GM12878 (cell line): Measurements from ENCODE around the gene PAIP1. TPM values are rescaled to one million over a fixed set of nuclear protein-coding genes. Genes with fewer than 3 reads are reported as not detected.

Experiments used
- ATAC-seq: fragments of 200-7000 bp; cut with Tn5 transposase; 3 replicates; pipeline ENCODE4 v1.9.1; 2020; ENCODE audit warnings: mild to moderate bottlenecking, moderate library complexity
- BruUV-seq: library from RNA; stranded (reverse); fragments of 400-500 nt; replicated peaks from 2 replicates; lab custom pipeline; 2021; lab: Mats Ljungman, UMichigan
- CTCF ChIA-PET: fragments of 300-600 bp; sonication (Branson Sonifier 250); formaldehyde crosslinking; extraction: SDS; loops from one replicate; lab custom pipeline; 2021; ENCODE audit warnings: inconsistent platforms; lab: Yijun Ruan, JAX
- POLR2A ChIA-PET: fragments of 350-600 bp; formaldehyde crosslinking; extraction: SDS; loops from one replicate; lab custom pipeline; 2021; ENCODE audit warnings: inconsistent platforms; lab: Charles Lee
- RAD21 ChIA-PET: fragments of 300-600 bp; sonication (Branson Sonifier 250); formaldehyde crosslinking; loops from one replicate; lab custom pipeline; 2023; ENCODE audit warnings: antibody characterized with exemption; ENCODE audit not compliant: unreplicated experiment; lab: Charles Lee
- SMC1A ChIA-PET: fragments of 300-600 bp; sonication (Branson Sonifier 250); formaldehyde crosslinking; loops from one replicate; lab custom pipeline; 2023; ENCODE audit not compliant: unreplicated experiment, uncharacterized antibody; lab: Charles Lee
- DNase-seq: peaks from one replicate; pipeline ENCODE4 v3.0.0-alpha.2; 2011; ENCODE audit warnings: low read depth, low spot score
- FAIRE-seq: peaks from 3 replicates; lab custom pipeline; 2011; peaks lifted over from hg19 to GRCh38; lab: Jason Lieb, UNC
- H2AFZ ChIP-seq: 2 replicates; pipeline ENCODE4 v1.6.0; 2011; ENCODE audit warnings: low read depth, low read length, control low read depth; ENCODE audit not compliant: control insufficient read depth
- H3K27ac ChIP-seq: 2 replicates; pipeline ENCODE4 v1.5.1; 2011; ENCODE audit warnings: control low read depth; ENCODE audit not compliant: control insufficient read depth, insufficient read depth
- H3K27me3 ChIP-seq, 2 experiments: replicated peaks in 1 of 2; 2 replicates each; pipeline versions ENCODE4 v1.6.0 to v1.6.1; 2011; ENCODE audit warnings: low read length in 1 of 2; ENCODE audit not compliant: control insufficient read depth in 2 of 2, insufficient read depth in 2 of 2
- H3K36me3 ChIP-seq, 2 experiments: 2 replicates each; pipeline ENCODE4 v1.5.1; 2011; ENCODE audit warnings: low read length in 1 of 2; ENCODE audit not compliant: control insufficient read depth in 2 of 2, insufficient read depth in 2 of 2
- H3K4me1 ChIP-seq: 2 replicates; pipeline ENCODE4 v1.6.1; 2011; ENCODE audit warnings: mild to moderate bottlenecking, low read length, moderate library complexity, mixed read lengths; ENCODE audit not compliant: control insufficient read depth, insufficient read depth
- H3K4me2 ChIP-seq: 2 replicates; pipeline ENCODE4 v1.6.0; 2011; ENCODE audit warnings: control low read depth; ENCODE audit not compliant: control insufficient read depth, insufficient read depth
- H3K4me3 ChIP-seq: fragments of 200-600 bp; sonication (generic); 2 replicates; pipeline ENCODE4 v1.5.1; 2016
- H3K79me2 ChIP-seq: 2 replicates; pipeline ENCODE4 v1.6.0; 2011; ENCODE audit warnings: low read length; ENCODE audit not compliant: control insufficient read depth, insufficient read depth
- H3K9ac ChIP-seq: 2 replicates; pipeline ENCODE4 v1.8.0; 2011; ENCODE audit warnings: low read length, control low read depth, mixed read lengths; ENCODE audit not compliant: control insufficient read depth, insufficient read depth
- H3K9me3 ChIP-seq: replicated peaks from 3 replicates; pipeline ENCODE4 v1.5.1; 2011; ENCODE audit warnings: mild to moderate bottlenecking, low read length; ENCODE audit not compliant: control insufficient read depth, insufficient read depth
- H4K20me1 ChIP-seq: 2 replicates; pipeline ENCODE4 v1.6.0; 2011; ENCODE audit not compliant: control insufficient read depth, insufficient read depth
- BCL11A ChIP-seq: IDR thresholded peaks from 2 replicates; pipeline ENCODE4 v1.6.1; 2011; ENCODE audit warnings: low read depth, low read length
- EZH2 ChIP-seq: IDR thresholded peaks from 2 replicates; pipeline ENCODE4 v1.6.1; 2012; ENCODE audit warnings: low read depth, mild to moderate bottlenecking, control low read depth, inconsistent platforms, low read length, borderline replicate concordance; ENCODE audit not compliant: control insufficient read depth
- HDAC2 ChIP-seq: fragments of 200-600 bp; sonication (generic); IDR thresholded peaks from 2 replicates; pipeline ENCODE4 v1.6.1; 2017
- KAT2A ChIP-seq: conservative IDR thresholded peaks from 2 replicates; pipeline ENCODE4 v1.6.1; 2011; ENCODE audit warnings: low read depth, low read length; ENCODE audit not compliant: control insufficient read depth
- POLR2A ChIP-seq: IDR thresholded peaks from 2 replicates; pipeline ENCODE4 v1.6.1; 2011; ENCODE audit warnings: low read depth, mild to moderate bottlenecking, low read length
- RUNX3 ChIP-seq: IDR thresholded peaks from 2 replicates; pipeline ENCODE4 v1.6.1; 2012; ENCODE audit warnings: low read length, inconsistent platforms
- SPI1 ChIP-seq: IDR thresholded peaks from 2 replicates; pipeline ENCODE4 v1.6.1; 2011; ENCODE audit warnings: low read depth, mild to moderate bottlenecking, low read length, moderate library complexity, borderline replicate concordance; ENCODE audit not compliant: insufficient read depth
- TAF1 ChIP-seq: IDR thresholded peaks from 2 replicates; pipeline ENCODE4 v1.6.1; 2011; ENCODE audit warnings: mild to moderate bottlenecking, low read depth, low read length, borderline replicate concordance
- TCF12 ChIP-seq: IDR thresholded peaks from 2 replicates; pipeline ENCODE4 v1.6.1; 2011; ENCODE audit warnings: low read depth, mild to moderate bottlenecking, low read length
- WGBS: methylation state at CpG from one replicate; pipeline ENCODE4 v1.1.6; 2016; ENCODE audit warnings: low lambda C conversion rate; ENCODE audit not compliant: insufficient replicate concordance, insufficient coverage; ENCODE audit errors: missing lambda C conversion rate; 5-methylcytosine and 5-hydroxymethylcytosine counted together
- in situ Hi-C: fragments of 300-500 bp; cut with MboI; formaldehyde crosslinking; loops from 9 replicates; pipeline ENCODE4 v1.14.3; 2018; ENCODE audit warnings: mixed read lengths
- intact Hi-C: fragments of 100-400 bp; cut with micrococcal nuclease; formaldehyde crosslinking; loops from one replicate; pipeline ENCODE4 v1.14.2; 2022; ENCODE audit not compliant: unreplicated experiment
- polyA plus RNA-seq, 11 experiments: library from polyadenylated mRNA; depleted of rRNA in 4 of 11; unstranded in 6 of 11; stranded (reverse) in 5 of 11; fragments of >200 nt; fragmentation: Nextera tagmentation in 4 of 11; fragmentation: Illumina TruSeq in 1 of 11; extraction: Ambion mirVana in 4 of 11; extraction: Trizol in 1 of 11; gene quantifications; 1 replicate in 1 of 11; 2 replicates in 10 of 11; pipeline versions ENCODE4 v1.2.1 to v1.2.3, GENCODE V29; 2011 to 2016; ENCODE audit warnings: inconsistent platforms in 2 of 11, missing spikeins in 2 of 11, low read depth in 1 of 11
- total RNA-seq, 4 experiments: library from RNA; depleted of rRNA in 3 of 4; stranded (reverse); fragments of >200 nt in 3 of 4; fragmentation: Illumina TruSeq in 1 of 4; extraction: Trizol in 1 of 4; gene quantifications; 2 replicates each; pipeline versions ENCODE4 v1.2.1 to v1.2.3, GENCODE V29; 2013 to 2021
- TF ChIP-seq, protein P1 (sequence below): IDR thresholded peaks from 2 replicates; pipeline ENCODE4 v1.6.1; 2011; ENCODE audit warnings: low read depth, low read length, improper control_type of control experiment, borderline replicate concordance
- TF ChIP-seq, protein P2 (sequence below): IDR thresholded peaks from 2 replicates; pipeline ENCODE4 v1.6.1; 2012; ENCODE audit warnings: mild to moderate bottlenecking, low read depth, low read length
- TF ChIP-seq, protein P3 (sequence below): IDR thresholded peaks from 2 replicates; pipeline ENCODE4 v1.6.1; 2011; ENCODE audit warnings: borderline replicate concordance, low read depth, mild to moderate bottlenecking, moderate library complexity, low read length; ENCODE audit not compliant: insufficient read depth, poor library complexity, severe bottlenecking

PAIP1 gene
- total and polyA plus RNA-seq, 10 of the 15 experiments (the other 5 are each of a cell fraction or from before 2014, with no cell fraction given), result 37.4 to 90.9 (median 57.0) TPM

DNA sequence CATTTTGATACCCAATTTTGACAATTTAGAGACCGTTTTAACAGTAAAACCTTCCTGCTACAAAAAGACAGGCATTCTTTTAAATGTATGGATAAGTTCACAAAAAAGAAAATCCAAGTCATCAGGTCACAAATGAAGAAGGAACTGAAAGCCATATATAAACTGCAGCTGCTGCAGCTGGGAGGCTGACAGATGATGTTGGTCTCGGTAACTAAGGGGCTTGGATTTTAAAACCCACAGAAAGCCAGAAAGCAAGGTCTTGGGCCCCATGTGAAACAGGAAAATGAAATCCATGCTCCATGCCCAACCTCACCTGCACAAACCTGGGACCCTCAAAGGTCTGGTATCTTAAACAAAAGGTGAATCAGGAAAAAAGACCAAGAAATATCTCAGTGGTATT is 26.2 kb downstream of the PAIP1 start:
- CTCF ChIA-PET, result interaction anchor here (0.5 to 0.8 kb wide), 3 partner anchors 22 to 394 kb away, joined by 3 read pairs; no protein-coding TSS in a partner anchor
- no peaks in the 10 kb centered on the region for H3K79me2 ChIP-seq

More for the DNA sequence above, 26.2 kb downstream of the PAIP1 start:
- DNase-seq, result no peak
- TF ChIP-seq RUNX3, result no peak
- TF ChIP-seq, protein P1, sequence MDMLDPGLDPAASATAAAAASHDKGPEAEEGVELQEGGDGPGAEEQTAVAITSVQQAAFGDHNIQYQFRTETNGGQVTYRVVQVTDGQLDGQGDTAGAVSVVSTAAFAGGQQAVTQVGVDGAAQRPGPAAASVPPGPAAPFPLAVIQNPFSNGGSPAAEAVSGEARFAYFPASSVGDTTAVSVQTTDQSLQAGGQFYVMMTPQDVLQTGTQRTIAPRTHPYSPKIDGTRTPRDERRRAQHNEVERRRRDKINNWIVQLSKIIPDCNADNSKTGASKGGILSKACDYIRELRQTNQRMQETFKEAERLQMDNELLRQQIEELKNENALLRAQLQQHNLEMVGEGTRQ, result no peak
- no peak for TF ChIP-seq POLR2A
- no peak for TF ChIP-seq HDAC2
- no peak for TF ChIP-seq TAF1
- no peak for TF ChIP-seq KAT2A
- TF ChIP-seq, protein P2, sequence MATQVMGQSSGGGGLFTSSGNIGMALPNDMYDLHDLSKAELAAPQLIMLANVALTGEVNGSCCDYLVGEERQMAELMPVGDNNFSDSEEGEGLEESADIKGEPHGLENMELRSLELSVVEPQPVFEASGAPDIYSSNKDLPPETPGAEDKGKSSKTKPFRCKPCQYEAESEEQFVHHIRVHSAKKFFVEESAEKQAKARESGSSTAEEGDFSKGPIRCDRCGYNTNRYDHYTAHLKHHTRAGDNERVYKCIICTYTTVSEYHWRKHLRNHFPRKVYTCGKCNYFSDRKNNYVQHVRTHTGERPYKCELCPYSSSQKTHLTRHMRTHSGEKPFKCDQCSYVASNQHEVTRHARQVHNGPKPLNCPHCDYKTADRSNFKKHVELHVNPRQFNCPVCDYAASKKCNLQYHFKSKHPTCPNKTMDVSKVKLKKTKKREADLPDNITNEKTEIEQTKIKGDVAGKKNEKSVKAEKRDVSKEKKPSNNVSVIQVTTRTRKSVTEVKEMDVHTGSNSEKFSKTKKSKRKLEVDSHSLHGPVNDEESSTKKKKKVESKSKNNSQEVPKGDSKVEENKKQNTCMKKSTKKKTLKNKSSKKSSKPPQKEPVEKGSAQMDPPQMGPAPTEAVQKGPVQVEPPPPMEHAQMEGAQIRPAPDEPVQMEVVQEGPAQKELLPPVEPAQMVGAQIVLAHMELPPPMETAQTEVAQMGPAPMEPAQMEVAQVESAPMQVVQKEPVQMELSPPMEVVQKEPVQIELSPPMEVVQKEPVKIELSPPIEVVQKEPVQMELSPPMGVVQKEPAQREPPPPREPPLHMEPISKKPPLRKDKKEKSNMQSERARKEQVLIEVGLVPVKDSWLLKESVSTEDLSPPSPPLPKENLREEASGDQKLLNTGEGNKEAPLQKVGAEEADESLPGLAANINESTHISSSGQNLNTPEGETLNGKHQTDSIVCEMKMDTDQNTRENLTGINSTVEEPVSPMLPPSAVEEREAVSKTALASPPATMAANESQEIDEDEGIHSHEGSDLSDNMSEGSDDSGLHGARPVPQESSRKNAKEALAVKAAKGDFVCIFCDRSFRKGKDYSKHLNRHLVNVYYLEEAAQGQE, result no peak
- TF ChIP-seq SPI1, result peak; percentile 29; the same call in 1 of the 2 replicates
- TF ChIP-seq BCL11A, result no peak
- TF ChIP-seq, protein P3, sequence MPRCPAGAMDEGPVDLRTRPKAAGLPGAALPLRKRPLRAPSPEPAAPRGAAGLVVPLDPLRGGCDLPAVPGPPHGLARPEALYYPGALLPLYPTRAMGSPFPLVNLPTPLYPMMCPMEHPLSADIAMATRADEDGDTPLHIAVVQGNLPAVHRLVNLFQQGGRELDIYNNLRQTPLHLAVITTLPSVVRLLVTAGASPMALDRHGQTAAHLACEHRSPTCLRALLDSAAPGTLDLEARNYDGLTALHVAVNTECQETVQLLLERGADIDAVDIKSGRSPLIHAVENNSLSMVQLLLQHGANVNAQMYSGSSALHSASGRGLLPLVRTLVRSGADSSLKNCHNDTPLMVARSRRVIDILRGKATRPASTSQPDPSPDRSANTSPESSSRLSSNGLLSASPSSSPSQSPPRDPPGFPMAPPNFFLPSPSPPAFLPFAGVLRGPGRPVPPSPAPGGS, result no peak
- TF ChIP-seq EZH2, result no peak
- TF ChIP-seq TCF12, result peak; percentile 70
- no peak for ATAC-seq
- no TSS peak for BruUV-seq
- in situ Hi-C loops, result no loop called here
- 95% methylated on average over 2 of the region's 2 CpGs for WGBS
- Histone ChIP-seq H3K4me2 (no peak overlapping the region), H3K9ac (no peak overlapping the region), H4K20me1 (no peaks in the 10 kb centered on the region), H3K27me3 (no peaks in the 10 kb centered on the region), H3K4me1 (no peaks in the 10 kb centered on the region; the same call in 1 of the 2 replicates), H3K4me3 (no peak overlapping the region), H2AFZ (no peak overlapping the region), H3K9me3 (no peaks in the 10 kb centered on the region), H3K27ac (no peak overlapping the region), H3K36me3 (peaks cover 9 to 20% of the 10 kb centered on the region in 2 experiments)
- ChIA-PET RAD21 (no interaction called here), SMC1A (no interaction called here), POLR2A (interaction anchor here (0.7 kb wide), 1 partner anchor 20 kb away, joined by 3 read pairs; no protein-coding TSS in a partner anchor)
- intact Hi-C loops, result no loop called here
- no peak for FAIRE-seq
